ENCODE results near the gene ASIC4. TPM values are rescaled to one million over a fixed set of nuclear protein-coding genes. Genes with fewer than 3 reads are reported as not detected.

ASIC4 gene
- total RNA-seq, 1 experiment from 2014 or later = 2.1 TPM

DNA sequence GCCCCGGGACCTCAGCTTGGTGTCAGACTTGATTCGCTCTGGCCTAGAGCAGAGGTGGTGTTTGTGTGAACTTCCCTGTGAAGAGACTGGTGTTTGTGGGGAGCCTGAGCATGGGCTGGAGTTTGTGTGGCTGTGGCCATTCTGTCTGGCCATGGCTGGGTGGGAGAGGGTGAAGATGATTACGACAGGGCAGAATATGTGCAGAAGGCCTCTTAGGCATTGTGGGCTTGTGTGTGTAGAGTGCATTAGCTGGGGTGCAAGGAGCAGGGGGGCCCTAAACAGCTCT is 46.6 kb downstream of the ASIC4 start:
- H3K27ac ChIP-seq (ENCODE audit: low read depth, low read length) = no peak overlapping the region
- no peak for DNase-seq (ENCODE audit: low read depth, low spot score)
- peaks cover 0 to 4% of the 10 kb centered on the region in 2 experiments; a peak in 1 of 4 replicates for H3K4me1 ChIP-seq (ENCODE audit: control insufficient read depth in 1 of 2, insufficient read depth in 2 of 2, low read length in 2 of 2)
- H3K9ac ChIP-seq (ENCODE audit: low read length) = no peak overlapping the region
- no TSS peak for BruUV-seq (replicated peaks)
- no peaks in the 10 kb centered on the region for H3K27me3 ChIP-seq (ENCODE audit: insufficient read depth, low read length)
- H3K79me2 ChIP-seq (ENCODE audit: insufficient read depth, low read length) = no peaks in the 10 kb centered on the region
- no peaks in the 10 kb centered on the region for H3K9me3 ChIP-seq (ENCODE audit: control insufficient read depth in 1 of 2, insufficient read depth in 1 of 2, low read depth in 1 of 2, low read length in 2 of 2)
- ChIA-PET RAD21 (ENCODE audit: low non-redundant PET in 1 of 2, low total read pairs in 2 of 2, uncharacterized antibody in 2 of 2, unreplicated experiment in 2 of 2) (no interaction called here), CTCF (interaction anchor here (0.8 to 2.6 kb wide), 10 partner anchors 9 to 128 kb away, joined by 3 to 16 read pairs (median 4); partner anchors contain the start of genes INHA, OBSL1 and STK11IP), POLR2A (interaction anchor here (1.6 kb wide), 1 partner anchor 17 kb away, joined by 4 read pairs; the partner anchor contains the start of genes CHPF and TMEM198)
- intact Hi-C loops (cut with micrococcal nuclease) = no loop called here
- TF ChIP-seq RAD21 (IDR thresholded peaks at IDR 0.05; ENCODE audit: low read depth) (no peak), SP1 (IDR thresholded peaks at IDR 0.05; ENCODE audit: low read depth) (no peak), EZH2phosphoT487 (IDR thresholded peaks at IDR 0.05; ENCODE audit: borderline replicate concordance) (no peak), EZH2 (IDR thresholded peaks at IDR 0.05) (no peak), FOSL1 (IDR thresholded peaks at IDR 0.05; ENCODE audit: low read depth) (no peak), CBX3 (IDR thresholded peaks at IDR 0.05; ENCODE audit: low read depth) (no peak), EGR1 (IDR thresholded peaks at IDR 0.05; ENCODE audit: low read depth) (no peak), YY1 (IDR thresholded peaks at IDR 0.05; ENCODE audit: extremely low read depth, insufficient replicate concordance, low read depth, low read length) (no peak), POLR2A (IDR thresholded peaks at IDR 0.05; ENCODE audit: borderline replicate concordance, extremely low read depth, insufficient read depth, insufficient read length) (no peak), SRF (IDR thresholded peaks at IDR 0.05; ENCODE audit: low read depth) (no peak), ZNF274 (IDR thresholded peaks at IDR 0.05; ENCODE audit: low read depth, low read length) (no peak), ZFX (IDR thresholded peaks at IDR 0.05) (no peak), CEBPB (IDR thresholded peaks at IDR 0.05; ENCODE audit: low read depth) (no peak), SIN3A (IDR thresholded peaks at IDR 0.05; ENCODE audit: low read depth) (no peak), JUND (IDR thresholded peaks at IDR 0.05) (no peak)
- TF ChIP-seq, protein P1, sequence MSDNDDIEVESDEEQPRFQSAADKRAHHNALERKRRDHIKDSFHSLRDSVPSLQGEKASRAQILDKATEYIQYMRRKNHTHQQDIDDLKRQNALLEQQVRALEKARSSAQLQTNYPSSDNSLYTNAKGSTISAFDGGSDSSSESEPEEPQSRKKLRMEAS (IDR thresholded peaks at IDR 0.05) = no peak
- TF ChIP-seq, protein P2, sequence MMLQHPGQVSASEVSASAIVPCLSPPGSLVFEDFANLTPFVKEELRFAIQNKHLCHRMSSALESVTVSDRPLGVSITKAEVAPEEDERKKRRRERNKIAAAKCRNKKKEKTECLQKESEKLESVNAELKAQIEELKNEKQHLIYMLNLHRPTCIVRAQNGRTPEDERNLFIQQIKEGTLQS (IDR thresholded peaks at IDR 0.05) = no peak
- TF ChIP-seq, protein P3, sequence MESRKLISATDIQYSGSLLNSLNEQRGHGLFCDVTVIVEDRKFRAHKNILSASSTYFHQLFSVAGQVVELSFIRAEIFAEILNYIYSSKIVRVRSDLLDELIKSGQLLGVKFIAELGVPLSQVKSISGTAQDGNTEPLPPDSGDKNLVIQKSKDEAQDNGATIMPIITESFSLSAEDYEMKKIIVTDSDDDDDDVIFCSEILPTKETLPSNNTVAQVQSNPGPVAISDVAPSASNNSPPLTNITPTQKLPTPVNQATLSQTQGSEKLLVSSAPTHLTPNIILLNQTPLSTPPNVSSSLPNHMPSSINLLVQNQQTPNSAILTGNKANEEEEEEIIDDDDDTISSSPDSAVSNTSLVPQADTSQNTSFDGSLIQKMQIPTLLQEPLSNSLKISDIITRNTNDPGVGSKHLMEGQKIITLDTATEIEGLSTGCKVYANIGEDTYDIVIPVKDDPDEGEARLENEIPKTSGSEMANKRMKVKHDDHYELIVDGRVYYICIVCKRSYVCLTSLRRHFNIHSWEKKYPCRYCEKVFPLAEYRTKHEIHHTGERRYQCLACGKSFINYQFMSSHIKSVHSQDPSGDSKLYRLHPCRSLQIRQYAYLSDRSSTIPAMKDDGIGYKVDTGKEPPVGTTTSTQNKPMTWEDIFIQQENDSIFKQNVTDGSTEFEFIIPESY (IDR thresholded peaks at IDR 0.05; ENCODE audit: extremely low read depth, insufficient replicate concordance, low read length) = no peak
- TF ChIP-seq, protein P4, sequence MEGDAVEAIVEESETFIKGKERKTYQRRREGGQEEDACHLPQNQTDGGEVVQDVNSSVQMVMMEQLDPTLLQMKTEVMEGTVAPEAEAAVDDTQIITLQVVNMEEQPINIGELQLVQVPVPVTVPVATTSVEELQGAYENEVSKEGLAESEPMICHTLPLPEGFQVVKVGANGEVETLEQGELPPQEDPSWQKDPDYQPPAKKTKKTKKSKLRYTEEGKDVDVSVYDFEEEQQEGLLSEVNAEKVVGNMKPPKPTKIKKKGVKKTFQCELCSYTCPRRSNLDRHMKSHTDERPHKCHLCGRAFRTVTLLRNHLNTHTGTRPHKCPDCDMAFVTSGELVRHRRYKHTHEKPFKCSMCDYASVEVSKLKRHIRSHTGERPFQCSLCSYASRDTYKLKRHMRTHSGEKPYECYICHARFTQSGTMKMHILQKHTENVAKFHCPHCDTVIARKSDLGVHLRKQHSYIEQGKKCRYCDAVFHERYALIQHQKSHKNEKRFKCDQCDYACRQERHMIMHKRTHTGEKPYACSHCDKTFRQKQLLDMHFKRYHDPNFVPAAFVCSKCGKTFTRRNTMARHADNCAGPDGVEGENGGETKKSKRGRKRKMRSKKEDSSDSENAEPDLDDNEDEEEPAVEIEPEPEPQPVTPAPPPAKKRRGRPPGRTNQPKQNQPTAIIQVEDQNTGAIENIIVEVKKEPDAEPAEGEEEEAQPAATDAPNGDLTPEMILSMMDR (IDR thresholded peaks at IDR 0.05 in 2 of 3, conservative IDR thresholded peaks at IDR 0.05 in 1 of 3; ENCODE audit: borderline replicate concordance in 1 of 3, insufficient read depth in 1 of 3, low read depth in 2 of 3, low read length in 2 of 3) = no peak
- TF ChIP-seq, protein P5, sequence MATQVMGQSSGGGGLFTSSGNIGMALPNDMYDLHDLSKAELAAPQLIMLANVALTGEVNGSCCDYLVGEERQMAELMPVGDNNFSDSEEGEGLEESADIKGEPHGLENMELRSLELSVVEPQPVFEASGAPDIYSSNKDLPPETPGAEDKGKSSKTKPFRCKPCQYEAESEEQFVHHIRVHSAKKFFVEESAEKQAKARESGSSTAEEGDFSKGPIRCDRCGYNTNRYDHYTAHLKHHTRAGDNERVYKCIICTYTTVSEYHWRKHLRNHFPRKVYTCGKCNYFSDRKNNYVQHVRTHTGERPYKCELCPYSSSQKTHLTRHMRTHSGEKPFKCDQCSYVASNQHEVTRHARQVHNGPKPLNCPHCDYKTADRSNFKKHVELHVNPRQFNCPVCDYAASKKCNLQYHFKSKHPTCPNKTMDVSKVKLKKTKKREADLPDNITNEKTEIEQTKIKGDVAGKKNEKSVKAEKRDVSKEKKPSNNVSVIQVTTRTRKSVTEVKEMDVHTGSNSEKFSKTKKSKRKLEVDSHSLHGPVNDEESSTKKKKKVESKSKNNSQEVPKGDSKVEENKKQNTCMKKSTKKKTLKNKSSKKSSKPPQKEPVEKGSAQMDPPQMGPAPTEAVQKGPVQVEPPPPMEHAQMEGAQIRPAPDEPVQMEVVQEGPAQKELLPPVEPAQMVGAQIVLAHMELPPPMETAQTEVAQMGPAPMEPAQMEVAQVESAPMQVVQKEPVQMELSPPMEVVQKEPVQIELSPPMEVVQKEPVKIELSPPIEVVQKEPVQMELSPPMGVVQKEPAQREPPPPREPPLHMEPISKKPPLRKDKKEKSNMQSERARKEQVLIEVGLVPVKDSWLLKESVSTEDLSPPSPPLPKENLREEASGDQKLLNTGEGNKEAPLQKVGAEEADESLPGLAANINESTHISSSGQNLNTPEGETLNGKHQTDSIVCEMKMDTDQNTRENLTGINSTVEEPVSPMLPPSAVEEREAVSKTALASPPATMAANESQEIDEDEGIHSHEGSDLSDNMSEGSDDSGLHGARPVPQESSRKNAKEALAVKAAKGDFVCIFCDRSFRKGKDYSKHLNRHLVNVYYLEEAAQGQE (IDR thresholded peaks at IDR 0.05; ENCODE audit: low read depth) = no peak
- no peak overlapping the region for H3K4me3 ChIP-seq (replicated peaks in 1 of 2; ENCODE audit: low read depth in 1 of 2, low read length in 2 of 2)
- no peaks in the 10 kb centered on the region for H4K20me1 ChIP-seq (ENCODE audit: insufficient read depth)
- ATAC-seq = no peak
- H3K4me2 ChIP-seq (ENCODE audit: low read length) = no peak overlapping the region
- H3K9me2 ChIP-seq (ENCODE audit: insufficient read depth) = no peaks in the 10 kb centered on the region
- no peaks in the 10 kb centered on the region for H3K36me3 ChIP-seq (ENCODE audit: control insufficient read depth in 1 of 2, insufficient read depth in 2 of 2, low read length in 2 of 2)
- no peak overlapping the region for H2AFZ ChIP-seq (ENCODE audit: low read depth, low read length, poor library complexity, severe bottlenecking)
